ENCODE data around the gene GRK5.

Gene GRK5

GRCh38 chr10:119347181-119347974 lies 140.0 kb downstream of the GRK5 start:
- no peak for DNase-seq

- DNase-seq = no peak
Observed at GRCh38 chr10:119348106-119348505, 140.7 kb downstream of the GRK5 start.

DNA sequence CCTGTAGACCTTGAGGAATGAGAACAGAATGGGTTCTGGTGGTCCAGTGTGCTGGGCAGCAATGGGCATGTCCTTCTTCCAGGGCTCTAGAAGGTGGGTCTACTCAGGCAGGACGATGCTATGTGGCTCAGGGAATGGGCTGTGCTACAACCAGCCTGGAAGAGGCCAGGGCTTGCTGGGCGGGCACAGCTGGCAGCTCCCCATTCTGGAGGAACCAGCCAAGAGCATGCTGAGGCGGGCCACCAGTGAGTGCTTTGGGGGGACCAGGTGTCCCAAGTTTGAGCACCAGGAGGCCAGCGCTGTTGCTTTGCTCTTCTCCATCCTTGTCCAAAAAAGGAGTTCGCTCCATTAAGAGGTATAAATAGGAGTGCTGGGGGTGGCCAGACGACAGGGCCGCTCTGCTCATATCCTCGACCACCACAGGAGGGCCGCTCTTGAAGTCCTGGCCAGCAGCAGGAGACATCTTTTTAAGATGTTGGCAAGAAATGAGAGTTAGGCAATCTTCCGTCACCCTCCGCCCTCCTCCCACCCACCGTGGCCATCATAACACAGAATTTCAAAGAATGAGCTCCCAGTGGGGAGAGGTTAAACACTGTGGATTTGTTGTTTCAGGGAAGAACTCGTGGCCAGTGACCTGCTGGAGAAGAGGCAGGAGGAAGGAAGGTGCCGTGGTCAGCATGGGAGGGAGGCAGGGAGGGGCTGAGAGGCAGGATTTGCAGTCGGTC lies 141.3 kb downstream of the GRK5 start:
- DNase-seq = no peak

DNA sequence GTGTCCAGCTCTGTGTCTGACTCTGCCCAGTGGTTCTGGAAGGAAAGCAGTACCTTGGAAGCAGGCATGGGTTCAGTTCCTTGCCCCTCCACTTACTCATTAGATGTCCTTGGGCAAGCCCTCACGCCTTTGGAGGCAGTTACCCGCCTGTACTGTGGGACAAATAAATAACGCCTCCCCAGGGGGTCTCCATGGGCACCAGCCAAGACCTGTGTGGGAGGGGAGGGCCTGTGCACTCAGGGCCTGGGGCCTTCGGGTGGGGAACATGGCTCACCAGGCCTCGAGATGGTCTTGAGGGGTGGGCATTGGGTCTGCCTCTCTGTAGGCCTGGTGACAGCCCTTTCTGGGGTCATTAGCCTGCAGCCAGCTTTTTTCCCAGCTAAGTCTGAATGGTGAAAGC lies 142.0 kb downstream of the GRK5 start:
- DNase-seq = no peak

GRCh38 chr10:119349937-119350501 lies 142.6 kb downstream of the GRK5 start:
- DNase-seq = no peak

GRCh38 chr10:119350502-119351097 lies 143.2 kb downstream of the GRK5 start:
- no peak for DNase-seq

DNA sequence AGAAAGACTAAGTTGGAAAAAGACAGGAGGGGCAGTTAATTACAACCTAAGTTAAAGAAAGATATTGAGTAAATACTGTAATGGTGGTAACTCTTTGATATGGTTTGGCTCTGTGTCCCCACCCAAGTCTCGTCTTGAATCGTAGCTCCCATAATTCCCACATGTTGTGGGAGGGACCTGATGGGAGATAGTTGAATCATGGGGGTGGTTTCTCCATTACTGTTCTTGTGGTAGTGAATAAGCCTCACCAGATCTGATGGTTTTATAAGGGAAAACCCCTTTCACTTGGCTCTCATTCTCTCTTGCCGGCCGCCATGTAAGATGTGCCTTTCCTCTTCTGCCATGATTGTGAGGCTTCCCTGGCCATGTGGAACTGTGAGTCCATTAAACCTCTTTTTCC lies 143.8 kb downstream of the GRK5 start:
- no peak for DNase-seq

GRCh38 chr10:119352042-119352441 lies 144.7 kb downstream of the GRK5 start:
- DNase-seq = no peak

GRCh38 chr10:119352807-119353206 lies 145.4 kb downstream of the GRK5 start:
- DNase-seq = no peak

- DNase-seq = no peak
Observed at GRCh38 chr10:119353421-119353820, 146.1 kb downstream of the GRK5 start.

- no peak for DNase-seq
Observed at GRCh38 chr10:119355930-119356329, 148.6 kb downstream of the GRK5 start.

- no peak for DNase-seq
Observed at GRCh38 chr10:119357412-119358151, 150.2 kb downstream of the GRK5 start.

DNA sequence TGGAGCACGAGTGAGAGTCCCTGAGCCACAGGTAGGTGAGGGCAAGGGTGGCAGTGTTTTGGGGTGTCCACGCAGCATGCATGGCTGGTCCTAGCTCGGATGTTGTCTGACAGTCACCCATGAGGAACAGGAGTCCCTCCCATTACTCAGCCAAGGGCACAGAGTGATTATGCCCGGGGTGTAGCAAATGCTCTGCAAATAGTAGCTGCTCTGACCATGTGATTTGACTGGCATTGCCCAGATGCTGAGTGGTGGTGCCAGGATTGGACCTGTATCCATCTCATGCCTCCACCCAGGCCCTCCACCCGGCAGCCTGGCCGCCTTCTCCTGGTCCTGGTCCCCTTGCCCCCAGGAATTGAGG lies 150.8 kb downstream of the GRK5 start:
- DNase-seq = no peak

- no peak for DNase-seq
Observed at GRCh38 chr10:119358567-119358966, 151.2 kb downstream of the GRK5 start.

- no peak for DNase-seq
Observed at GRCh38 chr10:119359025-119359424, 151.7 kb downstream of the GRK5 start.

DNA sequence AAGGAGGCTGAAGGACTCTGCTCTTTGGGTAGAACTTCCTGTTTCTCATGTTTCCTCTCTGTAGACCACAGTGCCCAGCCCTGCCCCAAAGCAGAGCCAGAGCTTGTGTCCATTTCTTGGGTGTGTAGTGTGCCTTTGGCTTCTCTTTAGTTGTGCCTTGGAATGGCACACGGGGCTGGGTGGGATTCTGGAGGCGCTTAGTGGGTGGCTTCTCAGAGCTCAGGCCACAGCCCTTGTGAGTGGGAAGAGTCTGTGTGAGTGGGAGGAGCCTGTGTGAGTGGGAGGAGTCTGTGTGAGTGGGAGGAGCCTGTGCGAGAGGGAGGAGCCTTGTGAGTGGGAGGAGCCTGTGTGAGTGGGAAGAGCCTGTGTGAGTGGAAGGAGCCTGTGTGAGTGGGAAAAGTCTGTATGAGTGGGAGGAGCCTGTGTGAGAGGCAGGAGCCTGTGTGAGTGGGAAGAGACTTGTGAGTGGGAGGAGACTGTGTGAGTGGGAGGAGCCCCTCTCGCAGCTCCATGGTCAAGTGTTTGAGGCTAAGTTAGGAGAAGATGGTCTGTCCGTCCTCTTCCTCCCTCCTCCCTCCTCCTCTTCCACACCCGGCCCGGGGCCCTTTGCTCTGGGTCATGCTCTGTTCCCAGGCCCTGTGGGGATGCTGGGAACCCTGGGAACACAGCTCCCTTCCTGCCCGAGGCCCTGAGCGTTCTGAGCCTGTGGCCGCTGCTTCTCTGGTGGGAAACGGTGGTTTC lies 153.0 kb downstream of the GRK5 start:
- no peak for DNase-seq

DNA sequence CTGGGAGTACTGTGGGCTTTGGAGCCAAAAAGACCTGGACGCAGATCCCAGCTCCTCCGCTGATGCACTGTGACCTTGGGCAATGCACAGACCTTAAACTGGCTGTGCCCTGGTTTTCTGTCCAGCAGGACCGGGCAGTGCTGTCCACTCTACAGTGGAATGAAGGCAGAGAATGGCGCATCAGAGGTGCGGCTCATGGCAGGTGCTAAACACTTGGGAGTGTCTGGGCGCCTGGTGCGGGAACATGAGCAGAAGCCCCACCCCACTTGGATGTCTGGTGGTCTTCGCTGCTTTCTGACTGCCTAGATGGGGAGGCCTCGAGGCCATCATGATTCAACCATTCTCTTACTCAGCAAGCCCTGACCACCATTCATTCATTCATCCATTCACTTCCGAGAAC lies 153.7 kb downstream of the GRK5 start:
- DNase-seq = no peak

- no peak for DNase-seq
Observed at GRCh38 chr10:119362122-119362521, 154.8 kb downstream of the GRK5 start.

DNA sequence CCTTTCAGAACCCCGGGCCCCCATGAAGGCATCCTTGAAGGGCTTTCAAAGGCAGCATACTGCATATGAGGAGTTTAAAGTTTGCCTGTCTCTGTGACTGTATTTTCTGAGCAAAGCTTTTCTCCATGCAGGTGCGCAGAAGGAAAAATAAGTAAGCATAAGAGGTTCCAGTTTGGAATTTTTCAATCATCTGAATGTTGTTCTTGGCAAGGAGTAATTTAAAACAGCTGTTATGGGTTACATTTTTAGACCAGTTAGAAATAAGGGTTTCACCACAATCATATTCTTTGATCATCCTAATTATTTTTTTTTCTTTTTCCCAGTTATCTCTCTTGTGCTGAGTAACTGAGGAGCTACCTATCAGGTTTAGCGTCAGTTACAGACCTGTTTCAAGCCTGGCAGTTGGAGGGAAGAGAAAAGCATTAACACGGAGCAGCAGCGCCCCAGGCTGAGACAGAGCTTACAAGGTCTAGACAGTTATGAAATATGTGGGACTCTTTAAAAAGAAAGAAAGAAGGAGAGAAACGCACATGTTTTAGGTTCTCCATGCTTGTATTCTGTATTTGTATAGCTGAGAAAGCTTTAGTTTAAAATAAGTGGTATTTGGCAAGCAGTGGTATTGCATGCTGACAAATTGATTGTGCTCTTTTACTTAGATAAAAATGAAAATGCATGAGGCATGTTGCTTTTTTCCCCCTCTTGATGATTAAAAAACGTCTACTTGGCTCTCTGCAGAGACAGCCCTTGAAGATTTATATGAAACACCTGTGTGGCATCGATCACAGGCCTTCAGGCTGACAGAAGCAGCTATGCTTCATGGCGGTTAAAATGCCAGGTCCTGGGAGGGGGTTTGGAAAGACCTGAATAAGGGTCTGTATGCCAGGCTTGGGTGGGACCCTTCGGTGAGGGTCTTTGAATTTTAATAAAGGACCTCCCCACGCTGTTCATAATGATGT lies 157.6 kb downstream of the GRK5 start:
- no peak for DNase-seq

GRCh38 chr10:119365773-119366599 lies 158.6 kb downstream of the GRK5 start:
- DNase-seq = no peak
